Erythroblast (primary cell): ENCODE results near the gene THADA.

Experiments
- GATA1 ChIP-seq: IDR thresholded peaks from 2 replicates; pipeline ENCODE4 v1.6.1; 2011; ENCODE audit warnings: low read depth, mild to moderate bottlenecking, control low read depth, low read length, moderate library complexity
- POLR2A ChIP-seq: IDR thresholded peaks from 2 replicates; pipeline ENCODE4 v1.6.1; 2011; ENCODE audit warnings: mild to moderate bottlenecking, low read length

- TF ChIP-seq POLR2A (no peak), GATA1 (no peak)
These were observed 193.3 kb downstream of the THADA start for GRCh38 chr2:43402452-43402937.
